ENCODE data around the gene TCF12. TPM values are rescaled to one million over a fixed set of nuclear protein-coding genes. Genes with fewer than 3 reads are reported as not detected.

Gene TCF12
- total RNA-seq, 1 donor from 2014 or later = 68.9 TPM

- no peak for DNase-seq (ENCODE audit: low read depth)
- H3K4me3 ChIP-seq (ENCODE audit: low read depth, low read length) = no peak overlapping the region
- no peak for TF ChIP-seq CTCF (conservative IDR thresholded peaks at IDR 0.05; ENCODE audit: low read depth, low read length)
Measured at GRCh38 chr15:57044072-57044702, 125.7 kb downstream of the TCF12 start.

- TF ChIP-seq CTCF (conservative IDR thresholded peaks at IDR 0.05; ENCODE audit: low read depth, low read length) = no peak
- no peak overlapping the region for H3K4me3 ChIP-seq (ENCODE audit: low read depth, low read length)
- DNase-seq (ENCODE audit: low read depth) = no peak
Measured at GRCh38 chr15:57044970-57045369, 126.5 kb downstream of the TCF12 start.

GRCh38 chr15:57045741-57046382, 127.4 kb downstream of the TCF12 start:
- TF ChIP-seq CTCF (conservative IDR thresholded peaks at IDR 0.05; ENCODE audit: low read depth, low read length) = no peak
- DNase-seq (ENCODE audit: low read depth) = no peak
- no peak overlapping the region for H3K4me3 ChIP-seq (ENCODE audit: low read depth, low read length)

DNA sequence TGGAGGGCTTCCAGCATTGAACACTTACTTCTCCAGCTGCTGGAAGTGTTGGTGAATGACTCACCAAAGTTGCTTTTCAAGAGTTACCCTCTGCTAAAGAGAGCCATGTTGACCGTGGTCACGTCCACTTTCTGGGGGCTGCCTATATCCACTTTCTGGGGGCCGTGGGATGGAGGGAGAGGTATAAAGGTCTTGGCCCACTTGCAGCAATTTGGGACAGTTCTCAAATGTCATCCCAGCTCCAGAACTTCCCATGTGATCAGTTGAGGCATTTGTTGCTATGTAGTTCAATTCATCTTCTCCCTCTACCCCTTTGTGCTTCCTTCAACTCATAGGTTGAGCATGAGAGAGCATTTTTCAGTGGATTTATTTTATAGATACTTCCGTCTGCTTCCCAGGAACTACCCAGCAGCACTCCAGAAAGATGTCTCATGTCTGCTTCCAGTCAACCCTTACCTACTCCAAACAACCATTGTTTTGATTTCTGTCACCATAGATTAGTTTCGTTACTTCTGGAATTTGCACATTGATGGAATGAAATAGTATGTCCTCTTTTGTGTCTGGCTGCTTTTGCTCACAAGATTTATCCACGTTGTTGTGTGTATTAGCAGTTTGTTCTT, 130.6 kb downstream of the TCF12 start:
- no peak overlapping the region for H3K4me3 ChIP-seq (ENCODE audit: low read depth, low read length)
- DNase-seq (ENCODE audit: low read depth) = no peak
- no peak for TF ChIP-seq CTCF (conservative IDR thresholded peaks at IDR 0.05; ENCODE audit: low read depth, low read length)

DNA sequence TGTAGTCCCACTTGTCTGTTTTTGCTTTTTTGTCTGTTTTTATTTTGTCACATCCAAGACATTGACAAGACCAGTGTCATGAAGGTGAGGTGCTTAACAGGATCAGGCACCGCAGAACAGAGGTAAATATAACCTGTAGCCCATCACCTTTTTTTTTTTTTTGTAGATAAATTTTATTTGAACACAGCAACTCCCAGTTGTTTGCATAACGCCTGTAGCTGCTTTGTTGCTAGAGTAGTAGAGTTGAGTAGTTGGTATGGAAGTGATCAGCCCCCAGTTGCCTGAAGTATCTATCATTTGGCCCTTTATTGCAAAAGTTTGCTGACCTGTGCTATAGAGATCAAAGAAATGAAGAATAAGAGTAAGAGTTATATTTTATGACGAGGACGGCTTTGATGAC, 135.0 kb downstream of the TCF12 start:
- H3K4me3 ChIP-seq (ENCODE audit: low read depth, low read length) = no peak overlapping the region
- no peak for TF ChIP-seq CTCF (conservative IDR thresholded peaks at IDR 0.05; ENCODE audit: low read depth, low read length)
- DNase-seq (ENCODE audit: low read depth) = no peak

GRCh38 chr15:57054204-57054750, 135.8 kb downstream of the TCF12 start:
- no peak for TF ChIP-seq CTCF (conservative IDR thresholded peaks at IDR 0.05; ENCODE audit: low read depth, low read length)
- no peak for DNase-seq (ENCODE audit: low read depth)
- no peak overlapping the region for H3K4me3 ChIP-seq (ENCODE audit: low read depth, low read length)
